LNCaP clone FGC (cell line): ENCODE measurements around the gene ENKUR.

Experiments used
- DNase-seq: peaks from one replicate; pipeline ENCODE4 v3.0.0-alpha.2; 2011; ENCODE audit warnings: low read depth
- H3K4me3 ChIP-seq: 2 replicates; pipeline ENCODE4 v1.5.1; 2011; ENCODE audit warnings: mild to moderate bottlenecking, low read depth, low read length, control low read depth
- CTCF ChIP-seq: IDR thresholded peaks from 2 replicates; pipeline ENCODE4 v1.5.1; 2012; ENCODE audit warnings: mild to moderate bottlenecking; ENCODE audit not compliant: control insufficient read depth, insufficient read depth; ENCODE audit errors: extremely low read depth

ENKUR gene

GRCh38 chr10:24966962-24967481 lies 48.9 kb downstream of the ENKUR start:
- no peak for DNase-seq
- no peak overlapping the region for H3K4me3 ChIP-seq
- TF ChIP-seq CTCF: no peak

- no peak overlapping the region for H3K4me3 ChIP-seq
- no peak for DNase-seq
- TF ChIP-seq CTCF: no peak
Observed at GRCh38 chr10:24965051-24965450, 50.9 kb downstream of the ENKUR start.

GRCh38 chr10:24963521-24964041 lies 52.4 kb downstream of the ENKUR start:
- no peak for TF ChIP-seq CTCF
- DNase-seq: no peak
- no peak overlapping the region for H3K4me3 ChIP-seq

- TF ChIP-seq CTCF: no peak
- no peak for DNase-seq
- H3K4me3 ChIP-seq: no peak overlapping the region
Observed at GRCh38 chr10:24962995-24963394, 53.0 kb downstream of the ENKUR start.

GRCh38 chr10:24961582-24961981 lies 54.4 kb downstream of the ENKUR start:
- TF ChIP-seq CTCF: no peak
- peak; percentile 2 for DNase-seq
- H3K4me3 ChIP-seq: no peak overlapping the region

GRCh38 chr10:24959382-24959730 lies 56.6 kb downstream of the ENKUR start:
- no peak for DNase-seq
- no peak for TF ChIP-seq CTCF
- no peak overlapping the region for H3K4me3 ChIP-seq

- DNase-seq: no peak
- no peak overlapping the region for H3K4me3 ChIP-seq
- no peak for TF ChIP-seq CTCF
Observed at GRCh38 chr10:24958721-24959381, 57.1 kb downstream of the ENKUR start.
